H9 (cell line): ENCODE measurements around the gene MKX. TPM values are rescaled to one million over a fixed set of nuclear protein-coding genes. Genes with fewer than 3 reads are reported as not detected.

Source experiments
- DNase-seq: peaks from one replicate; pipeline ENCODE4 v3.0.0-alpha.2; 2017
- H2AFZ ChIP-seq: one replicate; pipeline ENCODE4 v1.6.1; 2013; ENCODE audit warnings: mild to moderate bottlenecking, low read length, control low read depth, moderate library complexity
- H2AK5ac ChIP-seq: 2 replicates; pipeline ENCODE4 v1.6.1; 2013; ENCODE audit warnings: low read length, control low read depth, mixed read lengths; ENCODE audit not compliant: insufficient read length
- H2BK120ac ChIP-seq: one replicate; pipeline ENCODE4 v1.6.1; 2013; ENCODE audit warnings: low read depth, mild to moderate bottlenecking, low read length, control low read depth, inconsistent platforms; ENCODE audit not compliant: poor library complexity, severe bottlenecking
- H2BK12ac ChIP-seq: 2 replicates; pipeline ENCODE4 v1.6.1; 2013; ENCODE audit warnings: low read length, control low read depth, mixed read lengths, low read depth; ENCODE audit not compliant: insufficient read length
- H2BK15ac ChIP-seq: 2 replicates; pipeline ENCODE4 v1.6.1; 2013; ENCODE audit warnings: low read depth, low read length, control low read depth
- H2BK20ac ChIP-seq: one replicate; pipeline ENCODE4 v1.6.1; 2013; ENCODE audit warnings: low read depth, mild to moderate bottlenecking, low read length, control low read depth, inconsistent platforms; ENCODE audit not compliant: poor library complexity, severe bottlenecking
- H2BK5ac ChIP-seq: 2 replicates; pipeline ENCODE4 v1.6.1; 2013; ENCODE audit warnings: low read length, control low read depth, mixed read lengths; ENCODE audit not compliant: insufficient read length
- H3K14ac ChIP-seq: 2 replicates; pipeline ENCODE4 v1.6.1; 2013; ENCODE audit warnings: low read length, control low read depth; ENCODE audit not compliant: insufficient read depth
- H3K18ac ChIP-seq: 2 replicates; pipeline ENCODE4 v1.6.1; 2013; ENCODE audit warnings: low read depth, mild to moderate bottlenecking, mixed read lengths, low read length, control low read depth; ENCODE audit not compliant: insufficient read length
- H3K23ac ChIP-seq: 2 replicates; pipeline ENCODE4 v1.6.1; 2013; ENCODE audit warnings: low read length, control low read depth, mixed read lengths, low read depth; ENCODE audit not compliant: insufficient read length
- H3K23me2 ChIP-seq: 2 replicates; pipeline ENCODE4 v1.6.1; 2013; ENCODE audit warnings: low read depth, mild to moderate bottlenecking, mixed read lengths, low read length, control low read depth; ENCODE audit not compliant: insufficient read length, poor library complexity, severe bottlenecking
- H3K27ac ChIP-seq: 2 replicates; pipeline ENCODE4 v1.5.1; 2013; ENCODE audit warnings: low read length, control low read depth, mixed read lengths, low read depth; ENCODE audit not compliant: insufficient read length
- H3K27me3 ChIP-seq: 2 replicates; pipeline ENCODE4 v1.6.1; 2013; ENCODE audit warnings: low read length, control low read depth, inconsistent platforms; ENCODE audit not compliant: insufficient read depth
- H3K4ac ChIP-seq: 2 replicates; pipeline ENCODE4 v1.6.1; 2013; ENCODE audit warnings: low read depth, mild to moderate bottlenecking, control low read depth, inconsistent platforms, low read length, moderate library complexity
- H3K4me1 ChIP-seq: 2 replicates; pipeline ENCODE4 v1.6.1; 2013; ENCODE audit warnings: low read length, control low read depth, inconsistent platforms; ENCODE audit not compliant: insufficient read depth
- H3K4me2 ChIP-seq: 2 replicates; pipeline ENCODE4 v1.6.1; 2013; ENCODE audit warnings: low read length, control low read depth, mixed read lengths; ENCODE audit not compliant: insufficient read length, insufficient read depth
- H3K56ac ChIP-seq: 2 replicates; pipeline ENCODE4 v1.6.1; 2013; ENCODE audit warnings: low read depth, mild to moderate bottlenecking, mixed read lengths, low read length, control low read depth; ENCODE audit not compliant: insufficient read length
- H3K79me1 ChIP-seq: 2 replicates; pipeline ENCODE4 v1.6.1; 2013; ENCODE audit warnings: low read depth, mild to moderate bottlenecking, moderate library complexity, low read length, control low read depth, inconsistent platforms; ENCODE audit not compliant: insufficient read depth, poor library complexity, severe bottlenecking
- H3K79me2 ChIP-seq: 2 replicates; pipeline ENCODE4 v1.6.1; 2013; ENCODE audit warnings: low read length, control low read depth, inconsistent platforms; ENCODE audit not compliant: insufficient read depth
- H3K9ac ChIP-seq: 2 replicates; pipeline ENCODE4 v1.6.1; 2013; ENCODE audit warnings: low read length, control low read depth, mixed read lengths; ENCODE audit not compliant: insufficient read length; ENCODE audit errors: extremely low read depth
- H3K9me3 ChIP-seq: one replicate; pipeline ENCODE4 v1.6.1; 2013; ENCODE audit warnings: low read depth, low read length, inconsistent platforms; ENCODE audit not compliant: control insufficient read depth
- H3T11ph ChIP-seq: one replicate; pipeline ENCODE4 v1.6.1; 2013; ENCODE audit warnings: mild to moderate bottlenecking, low read length, control low read depth, inconsistent platforms
- H4K20me1 ChIP-seq: one replicate; pipeline ENCODE4 v1.6.1; 2013; ENCODE audit not compliant: control insufficient read depth, insufficient read length, insufficient read depth
- H4K5ac ChIP-seq: 2 replicates; pipeline ENCODE4 v1.6.1; 2013; ENCODE audit warnings: low read depth, mild to moderate bottlenecking, mixed read lengths, low read length, control low read depth; ENCODE audit not compliant: insufficient read length
- H4K8ac ChIP-seq: replicated peaks from 2 replicates; pipeline ENCODE4 v1.6.1; 2013; ENCODE audit warnings: low read length, control low read depth, mixed read lengths, low read depth; ENCODE audit not compliant: insufficient read length
- H4K91ac ChIP-seq: 2 replicates; pipeline ENCODE4 v1.6.1; 2013; ENCODE audit warnings: low read depth, mild to moderate bottlenecking, moderate library complexity, mixed read lengths, low read length, control low read depth; ENCODE audit not compliant: insufficient read length
- H3K27ac Mint-ChIP-seq, 3 experiments: 2 replicates in 2 of 3; 3 replicates in 1 of 3; pipeline ENCODE4 v1.8.0; 2020 to 2021; ENCODE audit warnings: mixed read lengths in 3 of 3, mild to moderate bottlenecking in 1 of 3, moderate library complexity in 1 of 3
- H3K27me3 Mint-ChIP-seq: 2 replicates; pipeline ENCODE4 v1.8.0; 2021; ENCODE audit warnings: low read depth, mild to moderate bottlenecking, moderate library complexity, mixed read lengths
- H3K36me3 Mint-ChIP-seq, 3 experiments: 2 replicates in 2 of 3; 3 replicates in 1 of 3; pipeline ENCODE4 v1.8.0; 2020 to 2021; ENCODE audit warnings: low read depth in 3 of 3, mixed read lengths in 3 of 3; ENCODE audit not compliant: insufficient read depth in 1 of 3
- H3K4me1 Mint-ChIP-seq, 2 experiments: 2 replicates each; pipeline ENCODE4 v1.8.0; 2020; ENCODE audit warnings: mixed read lengths in 2 of 2
- H3K4me3 Mint-ChIP-seq, 2 experiments: 2 replicates in 1 of 2; 3 replicates in 1 of 2; pipeline ENCODE4 v1.8.0; 2020 to 2021; ENCODE audit warnings: mild to moderate bottlenecking in 2 of 2, mixed read lengths in 2 of 2, moderate library complexity in 1 of 2
- H3K9me3 Mint-ChIP-seq, 2 experiments: 2 replicates in 1 of 2; 3 replicates in 1 of 2; pipeline ENCODE4 v1.8.0; 2020; ENCODE audit warnings: mild to moderate bottlenecking in 2 of 2, mixed read lengths in 2 of 2, moderate library complexity in 1 of 2
- WGBS: extraction: QIAGEN DNeasy Blood & Tissue Kit; methylation state at CpG from one replicate; pipeline ENCODE4 v1.1.7; 2013; ENCODE audit warnings: missing lambda C conversion rate, low lambda C conversion rate, mixed read lengths; ENCODE audit not compliant: insufficient read length; ENCODE audit errors: extremely low coverage; 5-methylcytosine and 5-hydroxymethylcytosine counted together
- total RNA-seq: library from RNA; stranded (reverse); gene quantifications from 2 replicates; pipeline ENCODE4 v1.2.1, GENCODE V29; 2021
- TF ChIP-seq, protein P1 (sequence below): fragments of 200-600 bp; sonication (generic); conservative IDR thresholded peaks from 3 replicates; pipeline ENCODE4 v1.8.0; 2021; ENCODE audit warnings: antibody characterized with exemption, mild to moderate bottlenecking

The MKX gene
- total RNA-seq, 1 experiment from 2014 or later: 0.46 TPM

DNA sequence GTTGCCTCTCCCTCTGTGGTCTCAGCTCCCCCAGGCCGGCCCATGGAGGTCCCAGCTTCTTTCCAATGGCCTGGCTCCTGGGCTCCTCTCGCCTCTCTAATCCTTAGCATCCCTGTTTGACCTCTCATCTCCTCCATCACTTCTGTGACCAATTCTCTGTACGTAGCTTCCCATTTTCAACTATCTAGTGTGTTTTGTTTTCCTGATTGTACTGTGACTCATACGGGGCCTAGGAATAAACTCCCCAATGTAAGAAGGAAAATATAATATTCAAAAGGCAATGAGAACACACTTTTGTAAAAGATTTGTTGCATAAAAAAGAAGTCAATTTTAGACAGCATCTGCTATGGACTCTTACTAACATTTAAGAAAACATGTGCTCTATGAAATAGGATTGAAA is 90.3 kb downstream of the MKX start:
- peaks cover 10 to 13% of the 10 kb centered on the region in 2 experiments for H3K4me1 Mint-ChIP-seq
- no peak overlapping the region for H3K4me3 Mint-ChIP-seq
- H3K9me3 Mint-ChIP-seq: peaks cover 0 to 6% of the 10 kb centered on the region in 2 experiments; a peak in 4 of 5 replicates

More for the DNA sequence above, 90.3 kb downstream of the MKX start:
- no peak overlapping the region for H3T11ph ChIP-seq
- no peak overlapping the region for H2BK20ac ChIP-seq
- H2BK15ac ChIP-seq: no peak overlapping the region
- H3K4me2 ChIP-seq: no peak overlapping the region
- Mint-ChIP-seq H3K27me3 (no peaks in the 10 kb centered on the region; the same call in 1 of the 2 replicates), H3K36me3 (peaks cover 0 to 6% (median 0%) of the 10 kb centered on the region in 3 experiments; a peak in 2 of 7 replicates), H3K27ac (no peak overlapping the region)
- H2BK5ac ChIP-seq: no peak overlapping the region
- no peak overlapping the region for H3K18ac ChIP-seq
- no peaks in the 10 kb centered on the region for H3K27me3 ChIP-seq
- no peak for DNase-seq
- no peaks in the 10 kb centered on the region for H3K9me3 ChIP-seq
- no peaks in the 10 kb centered on the region for H3K23me2 ChIP-seq
- TF ChIP-seq, protein P1, sequence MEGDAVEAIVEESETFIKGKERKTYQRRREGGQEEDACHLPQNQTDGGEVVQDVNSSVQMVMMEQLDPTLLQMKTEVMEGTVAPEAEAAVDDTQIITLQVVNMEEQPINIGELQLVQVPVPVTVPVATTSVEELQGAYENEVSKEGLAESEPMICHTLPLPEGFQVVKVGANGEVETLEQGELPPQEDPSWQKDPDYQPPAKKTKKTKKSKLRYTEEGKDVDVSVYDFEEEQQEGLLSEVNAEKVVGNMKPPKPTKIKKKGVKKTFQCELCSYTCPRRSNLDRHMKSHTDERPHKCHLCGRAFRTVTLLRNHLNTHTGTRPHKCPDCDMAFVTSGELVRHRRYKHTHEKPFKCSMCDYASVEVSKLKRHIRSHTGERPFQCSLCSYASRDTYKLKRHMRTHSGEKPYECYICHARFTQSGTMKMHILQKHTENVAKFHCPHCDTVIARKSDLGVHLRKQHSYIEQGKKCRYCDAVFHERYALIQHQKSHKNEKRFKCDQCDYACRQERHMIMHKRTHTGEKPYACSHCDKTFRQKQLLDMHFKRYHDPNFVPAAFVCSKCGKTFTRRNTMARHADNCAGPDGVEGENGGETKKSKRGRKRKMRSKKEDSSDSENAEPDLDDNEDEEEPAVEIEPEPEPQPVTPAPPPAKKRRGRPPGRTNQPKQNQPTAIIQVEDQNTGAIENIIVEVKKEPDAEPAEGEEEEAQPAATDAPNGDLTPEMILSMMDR: no peak
- no peaks in the 10 kb centered on the region for H3K79me1 ChIP-seq
- no peak overlapping the region for H2BK12ac ChIP-seq
- no peaks in the 10 kb centered on the region for H3K4me1 ChIP-seq
- no peak overlapping the region for H3K14ac ChIP-seq
- H2BK120ac ChIP-seq: no peak overlapping the region
- no peak overlapping the region for H3K56ac ChIP-seq
- no peaks in the 10 kb centered on the region for H3K79me2 ChIP-seq
- H4K20me1 ChIP-seq: no peaks in the 10 kb centered on the region
- H3K4ac ChIP-seq: no peak overlapping the region
- no CpG with 5 or more reads among the region's 4 CpGs for WGBS
- H3K27ac ChIP-seq: no peak overlapping the region
- H2AK5ac ChIP-seq: no peak overlapping the region
- no peak overlapping the region for H4K5ac ChIP-seq
- H3K23ac ChIP-seq: no peak overlapping the region
- H3K9ac ChIP-seq: no peak overlapping the region
- no peak overlapping the region for H2AFZ ChIP-seq
- H4K8ac ChIP-seq: no peak overlapping the region
- H4K91ac ChIP-seq: no peak overlapping the region
